GM19452 (cell line): Measurements from ENCODE around the gene ATG10.
A peak's percentile ranks its signal among the peaks of the same experiment; 100 is the strongest.
"Not testable (repeated sequence)": the region's sequence is repeated elsewhere in the genome, so short reads cannot be mapped to it uniquely, and the experiment has no call there.

Source experiments
- ATAC-seq: cut with Tn5 transposase; IDR thresholded peaks from one replicate; pipeline ENCODE4 v1.9.1; 2021; ENCODE audit not compliant: unreplicated experiment

ATG10 gene

GRCh38 chr5:82272571-82273356, 300.9 kb downstream of the ATG10 start:
- not testable (repeated sequence) for ATAC-seq

- not testable (repeated sequence) for ATAC-seq
Observed at GRCh38 chr5:82273426-82273825, 301.6 kb downstream of the ATG10 start.

GRCh38 chr5:82274343-82275211, 302.8 kb downstream of the ATG10 start:
- no peak for ATAC-seq

- ATAC-seq, result no peak
Observed at GRCh38 chr5:82275216-82275664, 303.4 kb downstream of the ATG10 start.

- no peak for ATAC-seq
Observed at GRCh38 chr5:82276800-82277612, 305.2 kb downstream of the ATG10 start.

- ATAC-seq, result peak; percentile 2
Observed at GRCh38 chr5:82277613-82277986, 305.8 kb downstream of the ATG10 start.

GRCh38 chr5:82277987-82278710, 306.3 kb downstream of the ATG10 start, which contains the start of gene RPS23:
TSS of gene RPS23 (minus strand) at chr5:82278354. CDS start at chr5:82278323, 31 bp downstream.
- peak; percentile 91 for ATAC-seq

GRCh38 chr5:82278711-82279370, 307.0 kb downstream of the ATG10 start:
- ATAC-seq, result no peak

- ATAC-seq, result no peak
Observed at GRCh38 chr5:82283893-82284292, 312.1 kb downstream of the ATG10 start.

GRCh38 chr5:82285206-82285605, 313.4 kb downstream of the ATG10 start:
- no peak for ATAC-seq

- ATAC-seq, result no peak
Observed at GRCh38 chr5:82287625-82288024, 315.8 kb downstream of the ATG10 start.

GRCh38 chr5:82290005-82290404, 318.2 kb downstream of the ATG10 start:
- no peak for ATAC-seq

GRCh38 chr5:82290908-82291307, 319.1 kb downstream of the ATG10 start:
- ATAC-seq, result no peak

GRCh38 chr5:82291420-82291819, 319.6 kb downstream of the ATG10 start:
- no peak for ATAC-seq

- ATAC-seq, result no peak
Observed at GRCh38 chr5:82295144-82295543, 323.3 kb downstream of the ATG10 start.

- no peak for ATAC-seq
Observed at GRCh38 chr5:82295959-82296531, 324.2 kb downstream of the ATG10 start.

- no peak for ATAC-seq
Observed at GRCh38 chr5:82296929-82297328, 325.1 kb downstream of the ATG10 start.

- no peak for ATAC-seq
Observed at GRCh38 chr5:82297711-82298110, 325.9 kb downstream of the ATG10 start.

- ATAC-seq, result no peak
Observed at GRCh38 chr5:82298668-82299067, 326.8 kb downstream of the ATG10 start.
